ENCODE data around the gene SRD5A3.

SRD5A3 gene

DNA sequence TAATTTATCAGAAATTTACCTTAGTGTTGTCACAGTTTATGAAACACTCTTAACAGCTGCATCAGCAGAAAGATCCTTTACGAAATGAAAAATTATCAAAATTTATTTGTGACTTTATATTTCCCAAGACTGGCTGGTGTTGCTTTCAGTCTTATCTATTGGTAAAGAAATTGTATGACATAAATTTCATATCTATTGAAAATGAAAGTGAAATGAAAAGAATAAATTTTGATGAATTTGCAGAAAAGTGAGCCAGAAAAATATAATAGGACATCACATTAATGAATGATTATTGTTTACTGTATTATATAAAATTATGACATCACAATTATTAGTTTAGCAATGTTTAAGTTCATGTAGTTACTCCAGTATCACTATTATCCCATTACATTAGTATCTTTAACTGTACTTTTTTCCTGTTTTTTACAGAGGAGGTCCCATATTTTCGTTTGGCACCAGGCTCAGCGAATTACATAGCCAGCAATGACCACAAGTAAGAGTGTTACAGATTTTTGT lies 36.5 kb downstream of the SRD5A3 start:
- Histone ChIP-seq H3K9ac (ENCODE audit: low read length) (no peak overlapping the region), H3K27ac (ENCODE audit: low read length) (no peak overlapping the region), H3K27me3 (ENCODE audit: low read depth, low read length) (no peaks in the 10 kb centered on the region), H3K9me3 (ENCODE audit: insufficient read depth, low read length) (no peaks in the 10 kb centered on the region), H3K79me2 (ENCODE audit: low read length) (no peaks in the 10 kb centered on the region), H4K20me1 (ENCODE audit: insufficient read depth, low read length) (no peaks in the 10 kb centered on the region), H3K4me3 (ENCODE audit: low read length) (no peak overlapping the region), H3K4me2 (ENCODE audit: low read length) (no peak overlapping the region), H3K4me1 (ENCODE audit: low read length) (no peaks in the 10 kb centered on the region), H2AFZ (ENCODE audit: low read depth, low read length) (no peak overlapping the region), H3K36me3 (replicated peaks; ENCODE audit: low read depth, low read length) (no peaks in the 10 kb centered on the region)
- TF ChIP-seq, protein P1, sequence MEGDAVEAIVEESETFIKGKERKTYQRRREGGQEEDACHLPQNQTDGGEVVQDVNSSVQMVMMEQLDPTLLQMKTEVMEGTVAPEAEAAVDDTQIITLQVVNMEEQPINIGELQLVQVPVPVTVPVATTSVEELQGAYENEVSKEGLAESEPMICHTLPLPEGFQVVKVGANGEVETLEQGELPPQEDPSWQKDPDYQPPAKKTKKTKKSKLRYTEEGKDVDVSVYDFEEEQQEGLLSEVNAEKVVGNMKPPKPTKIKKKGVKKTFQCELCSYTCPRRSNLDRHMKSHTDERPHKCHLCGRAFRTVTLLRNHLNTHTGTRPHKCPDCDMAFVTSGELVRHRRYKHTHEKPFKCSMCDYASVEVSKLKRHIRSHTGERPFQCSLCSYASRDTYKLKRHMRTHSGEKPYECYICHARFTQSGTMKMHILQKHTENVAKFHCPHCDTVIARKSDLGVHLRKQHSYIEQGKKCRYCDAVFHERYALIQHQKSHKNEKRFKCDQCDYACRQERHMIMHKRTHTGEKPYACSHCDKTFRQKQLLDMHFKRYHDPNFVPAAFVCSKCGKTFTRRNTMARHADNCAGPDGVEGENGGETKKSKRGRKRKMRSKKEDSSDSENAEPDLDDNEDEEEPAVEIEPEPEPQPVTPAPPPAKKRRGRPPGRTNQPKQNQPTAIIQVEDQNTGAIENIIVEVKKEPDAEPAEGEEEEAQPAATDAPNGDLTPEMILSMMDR (IDR thresholded peaks at IDR 0.05; ENCODE audit: low read depth, low read length), result no peak
- TF ChIP-seq EZH2phosphoT487 (IDR thresholded peaks at IDR 0.05; ENCODE audit: low read depth), result no peak

DNA sequence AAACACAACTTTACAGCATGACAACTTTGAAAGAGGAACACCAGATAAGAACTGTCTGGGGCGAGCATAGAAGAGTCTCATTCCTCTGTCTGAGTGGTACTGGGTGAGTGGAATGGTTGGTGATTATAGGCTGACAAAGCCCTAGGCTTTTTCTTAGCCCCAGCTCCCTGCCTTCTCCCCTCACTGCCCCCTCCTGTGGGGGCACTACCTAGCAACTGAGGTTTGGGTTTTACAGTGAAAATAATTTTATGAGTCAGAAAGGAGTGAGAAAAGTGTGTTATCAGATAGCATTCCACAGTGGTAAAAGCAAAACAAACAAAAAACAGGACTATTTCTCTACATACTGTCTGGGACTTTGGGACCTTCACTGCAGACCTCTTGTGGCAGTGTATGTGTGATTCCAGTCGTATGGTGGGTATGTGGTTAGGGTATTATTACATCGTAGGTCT lies 39.2 kb downstream of the SRD5A3 start:
- no peaks in the 10 kb centered on the region for H3K9me3 ChIP-seq (ENCODE audit: insufficient read depth, low read length)
- no peaks in the 10 kb centered on the region for H3K36me3 ChIP-seq (replicated peaks; ENCODE audit: low read depth, low read length)
- H3K4me3 ChIP-seq (ENCODE audit: low read length), result no peak overlapping the region
- H3K27me3 ChIP-seq (ENCODE audit: low read depth, low read length), result no peaks in the 10 kb centered on the region
- H2AFZ ChIP-seq (ENCODE audit: low read depth, low read length), result no peak overlapping the region
- no peaks in the 10 kb centered on the region for H3K4me1 ChIP-seq (ENCODE audit: low read length)
- H3K9ac ChIP-seq (ENCODE audit: low read length), result no peak overlapping the region
- H3K4me2 ChIP-seq (ENCODE audit: low read length), result no peak overlapping the region
- TF ChIP-seq EZH2phosphoT487 (IDR thresholded peaks at IDR 0.05; ENCODE audit: low read depth), result no peak
- TF ChIP-seq, protein P1 (IDR thresholded peaks at IDR 0.05; ENCODE audit: low read depth, low read length), result no peak
- H3K27ac ChIP-seq (ENCODE audit: low read length), result no peak overlapping the region
- H4K20me1 ChIP-seq (ENCODE audit: insufficient read depth, low read length), result no peaks in the 10 kb centered on the region
- no peaks in the 10 kb centered on the region for H3K79me2 ChIP-seq (ENCODE audit: low read length)

DNA sequence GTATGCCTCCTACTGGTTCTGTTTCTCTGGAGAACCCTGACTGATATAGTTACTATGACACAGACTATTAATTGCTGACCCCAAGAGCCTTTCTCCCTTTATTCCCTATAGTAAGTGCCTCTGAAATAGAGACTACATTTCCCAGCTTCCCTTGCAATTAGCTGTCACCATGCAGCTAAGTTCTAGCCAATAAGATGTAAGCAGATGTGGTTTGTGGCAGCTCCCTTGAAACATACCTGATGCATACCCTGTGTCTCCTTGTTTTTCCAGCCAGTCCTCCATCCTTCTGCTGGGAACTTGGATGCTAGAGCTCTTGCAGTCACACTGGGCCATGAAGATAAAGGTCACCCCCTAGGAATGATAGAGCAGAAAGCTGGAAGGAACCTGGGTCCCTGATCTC lies 40.0 kb downstream of the SRD5A3 start:
- Histone ChIP-seq H3K4me2 (ENCODE audit: low read length) (0 out of 2 replicates have a peak overlapping the region, but pooled peaks have one; percentile 10), H3K27me3 (ENCODE audit: low read depth, low read length) (no peaks in the 10 kb centered on the region), H3K4me3 (ENCODE audit: low read length) (no peak overlapping the region), H3K36me3 (replicated peaks; ENCODE audit: low read depth, low read length) (no peaks in the 10 kb centered on the region), H4K20me1 (ENCODE audit: insufficient read depth, low read length) (no peaks in the 10 kb centered on the region), H3K9ac (ENCODE audit: low read length) (no peak overlapping the region), H3K9me3 (ENCODE audit: insufficient read depth, low read length) (no peaks in the 10 kb centered on the region), H3K79me2 (ENCODE audit: low read length) (no peaks in the 10 kb centered on the region), H3K4me1 (ENCODE audit: low read length) (no peaks in the 10 kb centered on the region), H2AFZ (ENCODE audit: low read depth, low read length) (no peak overlapping the region), H3K27ac (ENCODE audit: low read length) (no peak overlapping the region)
- TF ChIP-seq, protein P1 (IDR thresholded peaks at IDR 0.05; ENCODE audit: low read depth, low read length), result no peak
- no peak for TF ChIP-seq EZH2phosphoT487 (IDR thresholded peaks at IDR 0.05; ENCODE audit: low read depth)

DNA sequence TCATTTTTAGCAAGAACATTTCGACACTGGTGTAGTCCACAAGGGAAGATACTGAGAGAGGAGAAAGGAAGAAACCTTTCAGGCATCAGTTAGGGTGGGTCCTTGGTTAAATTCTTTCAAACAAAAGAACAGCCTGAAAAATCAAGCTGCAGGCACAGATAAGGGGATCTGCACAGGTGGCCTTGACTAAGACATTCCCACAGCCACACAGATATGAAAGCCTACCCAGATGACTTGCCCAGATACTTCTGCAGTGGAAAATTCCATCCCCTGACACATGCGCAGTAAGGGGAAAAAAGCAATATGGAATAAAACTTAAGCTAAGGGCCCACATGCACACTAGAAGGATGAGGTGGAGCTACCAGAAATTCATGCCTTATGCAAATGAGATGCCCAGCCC lies 40.8 kb downstream of the SRD5A3 start:
- Histone ChIP-seq H3K9me3 (ENCODE audit: insufficient read depth, low read length) (no peaks in the 10 kb centered on the region), H3K36me3 (replicated peaks; ENCODE audit: low read depth, low read length) (no peaks in the 10 kb centered on the region), H3K4me2 (ENCODE audit: low read length) (no peak overlapping the region), H2AFZ (ENCODE audit: low read depth, low read length) (no peak overlapping the region), H4K20me1 (ENCODE audit: insufficient read depth, low read length) (no peaks in the 10 kb centered on the region), H3K79me2 (ENCODE audit: low read length) (no peaks in the 10 kb centered on the region), H3K27ac (ENCODE audit: low read length) (no peak overlapping the region), H3K4me3 (ENCODE audit: low read length) (no peak overlapping the region), H3K4me1 (ENCODE audit: low read length) (no peaks in the 10 kb centered on the region), H3K9ac (ENCODE audit: low read length) (no peak overlapping the region), H3K27me3 (ENCODE audit: low read depth, low read length) (no peaks in the 10 kb centered on the region)
- TF ChIP-seq, protein P1 (IDR thresholded peaks at IDR 0.05; ENCODE audit: low read depth, low read length), result no peak
- TF ChIP-seq EZH2phosphoT487 (IDR thresholded peaks at IDR 0.05; ENCODE audit: low read depth), result no peak
